T-cell (primary cell): ENCODE results near the gene DGKD. TPM values are rescaled to one million over a fixed set of nuclear protein-coding genes. Genes with fewer than 3 reads are reported as not detected.

Source experiments
- ATAC-seq, 4 experiments: fragments of 200-7000 bp in 3 of 4; fragments of 150-1000 bp in 1 of 4; cut with Tn5 transposase; replicated peaks in 1 of 4; 1 replicate in 3 of 4; 2 replicates in 1 of 4; pipeline ENCODE4 v1.10.0; 2021; ENCODE audit warnings: moderate library complexity in 3 of 4, mild to moderate bottlenecking in 2 of 4, moderate number of reproducible peaks in 1 of 4
- CTCF ChIA-PET, 2 donors: fragments of 300-600 bp; sonication (Branson Sonifier 250); formaldehyde crosslinking; loops; one replicate each; lab custom pipeline; 2022; ENCODE audit warnings: antibody characterized with exemption in 2 of 2; lab: Charles Lee
- POLR2A ChIA-PET, 2 donors: fragments of 300-600 bp; sonication (Branson Sonifier 250); formaldehyde crosslinking; loops; one replicate each; lab custom pipeline; 2022; ENCODE audit warnings: antibody characterized with exemption in 2 of 2; lab: Charles Lee
- DNase-seq, 35 experiments: peaks; one replicate each; pipeline versions ENCODE4 v3.0.0 to v3.0.0-alpha.2; 2013 to 2023
- H3K27ac ChIP-seq: one replicate; pipeline ENCODE4 v1.5.1; 2013; ENCODE audit warnings: low read length
- H3K27me3 ChIP-seq, 2 experiments: replicated peaks in 1 of 2; 1 replicate in 1 of 2; 2 replicates in 1 of 2; pipeline versions ENCODE4 v1.6.1 to v1.7.0; 2013; ENCODE audit warnings: low read length in 1 of 2, mixed read lengths in 1 of 2; ENCODE audit not compliant: control insufficient read depth in 2 of 2, insufficient read depth in 2 of 2; ENCODE audit errors: extremely low read depth in 1 of 2
- H3K36me3 ChIP-seq, 2 donors: 1 replicate in 1 of 2; 2 replicates in 1 of 2; pipeline versions ENCODE4 v1.6.1 to v1.7.0; 2013; ENCODE audit warnings: low read length in 1 of 2; ENCODE audit not compliant: control insufficient read depth in 2 of 2, insufficient read depth in 1 of 2; ENCODE audit errors: extremely low read depth in 1 of 2
- H3K4me1 ChIP-seq, 2 experiments: 1 replicate in 1 of 2; 2 replicates in 1 of 2; pipeline versions ENCODE4 v1.6.1 to v1.7.0; 2013; ENCODE audit warnings: low read length in 2 of 2, mixed read lengths in 1 of 2; ENCODE audit not compliant: insufficient read depth in 2 of 2, control insufficient read depth in 1 of 2; ENCODE audit errors: extremely low read depth in 1 of 2
- H3K4me3 ChIP-seq, 2 donors: 1 replicate in 1 of 2; 2 replicates in 1 of 2; pipeline versions ENCODE4 v1.5.1 to v1.7.0; 2013; ENCODE audit warnings: mild to moderate bottlenecking in 2 of 2, low read length in 1 of 2, moderate library complexity in 1 of 2; ENCODE audit not compliant: control insufficient read depth in 1 of 2; ENCODE audit errors: extremely low read depth in 1 of 2
- H3K9me3 ChIP-seq: 2 replicates; pipeline ENCODE4 v1.7.0; 2013
- H3K27ac Mint-ChIP-seq, 2 donors: one replicate each; pipeline ENCODE4 v1.8.0; 2020 to 2021; ENCODE audit warnings: mild to moderate bottlenecking in 2 of 2, mixed read lengths in 2 of 2
- H3K27me3 Mint-ChIP-seq, 2 donors: one replicate each; pipeline ENCODE4 v1.8.0; 2021 to 2022; ENCODE audit warnings: mixed read lengths in 2 of 2
- H3K36me3 Mint-ChIP-seq: one replicate; pipeline ENCODE4 v1.8.0; 2021; ENCODE audit warnings: mixed read lengths
- H3K4me1 Mint-ChIP-seq, 3 donors: one replicate each; pipeline ENCODE4 v1.8.0; 2020 to 2022; ENCODE audit warnings: mixed read lengths in 3 of 3, mild to moderate bottlenecking in 1 of 3
- H3K4me3 Mint-ChIP-seq, 3 donors: one replicate each; pipeline ENCODE4 v1.8.0; 2020 to 2022; ENCODE audit warnings: mild to moderate bottlenecking in 3 of 3, mixed read lengths in 3 of 3, moderate library complexity in 3 of 3
- H3K9me3 Mint-ChIP-seq, 3 donors: one replicate each; pipeline ENCODE4 v1.8.0; 2020 to 2022; ENCODE audit warnings: mixed read lengths in 3 of 3
- WGBS: methylation state at CpG from one replicate; pipeline ENCODE4 v1.1.5; 2013; ENCODE audit warnings: missing lambda C conversion rate; ENCODE audit not compliant: insufficient coverage; 5-methylcytosine and 5-hydroxymethylcytosine counted together
- total RNA-seq, 35 experiments: library from RNA in 6 of 35; stranded (reverse) in 6 of 35; fragments of 120-200 nt in 1 of 35; gene quantifications; one replicate each; pipeline versions ENCODE4 v1.2.1 to v1.2.4 and lab custom pipeline; 2013 to 2026

Gene DGKD
- total RNA-seq, 5 donors from 2014 or later (not counting 1 experiment from before 2014, with no cell fraction given), result 143 to 254 (median 163) TPM

GRCh38 chr2:233428438-233428837, 74.1 kb downstream of the DGKD start:
- Histone ChIP-seq H3K9me3 (no peaks in the 10 kb centered on the region), H3K4me1 (peaks cover 7 to 43% of the 10 kb centered on the region in 2 experiments), H3K4me3 (no peak overlapping the region), H3K36me3 (peaks cover 0 to 10% of the 10 kb centered on the region in 2 donors), H3K27ac (no peak overlapping the region), H3K27me3 (no peaks in the 10 kb centered on the region)
- peaks cover 80 to 94% (median 85%) of the 10 kb centered on the region in 3 donors for H3K4me1 Mint-ChIP-seq
- H3K27me3 Mint-ChIP-seq, result no peaks in the 10 kb centered on the region
- H3K9me3 Mint-ChIP-seq, result peaks cover 0 to 9% (median 0%) of the 10 kb centered on the region in 3 donors
- WGBS, result 95% methylated on average over 5 of the region's 7 CpGs
- H3K36me3 Mint-ChIP-seq, result peaks cover 41% of the 10 kb centered on the region
- peak overlapping the region in 1 of 2 donors; percentile 34 for H3K27ac Mint-ChIP-seq
- POLR2A ChIA-PET, result no interaction called here
- H3K4me3 Mint-ChIP-seq, result no peak overlapping the region
- DNase-seq (peak in 2 of 35 experiments; percentile 4 to 10), ATAC-seq (no peak)
- CTCF ChIA-PET, result no interaction called here

- WGBS, result 99% methylated on average over 14 of the region's 20 CpGs
- H3K27me3 Mint-ChIP-seq, result no peaks in the 10 kb centered on the region
- Histone ChIP-seq H3K36me3 (peaks cover 0 to 11% of the 10 kb centered on the region in 2 donors), H3K4me1 (peaks cover 7 to 34% of the 10 kb centered on the region in 2 experiments), H3K9me3 (no peaks in the 10 kb centered on the region), H3K27me3 (no peaks in the 10 kb centered on the region), H3K4me3 (no peak overlapping the region), H3K27ac (no peak overlapping the region)
- ChIA-PET POLR2A (no interaction called here), CTCF (interaction anchor here in 1 of 2 donors (0.6 kb wide), 1 partner anchor 19 kb away, joined by 3 read pairs; no protein-coding TSS in a partner anchor)
- peaks cover 71 to 92% (median 81%) of the 10 kb centered on the region in 3 donors for H3K4me1 Mint-ChIP-seq
- H3K36me3 Mint-ChIP-seq, result peaks cover 39% of the 10 kb centered on the region
- peak overlapping the region in 1 of 3 donors; percentile 35 for H3K4me3 Mint-ChIP-seq
- peak in 2 of 35 experiments; percentile 3 to 4 for DNase-seq
- peaks cover 0 to 9% (median 0%) of the 10 kb centered on the region in 3 donors for H3K9me3 Mint-ChIP-seq
- no peak for ATAC-seq
- peak overlapping the region; percentile 36 to 49 for H3K27ac Mint-ChIP-seq
Measured at GRCh38 chr2:233429175-233429897, 75.0 kb downstream of the DGKD start.

- peak overlapping the region in 1 of 3 donors; percentile 35 for H3K4me3 Mint-ChIP-seq
- peaks cover 73 to 91% (median 81%) of the 10 kb centered on the region in 3 donors for H3K4me1 Mint-ChIP-seq
- POLR2A ChIA-PET, result no interaction called here
- no peaks in the 10 kb centered on the region for H3K27me3 ChIP-seq
- no peaks in the 10 kb centered on the region for H3K27me3 Mint-ChIP-seq
- H3K9me3 ChIP-seq, result no peaks in the 10 kb centered on the region
- H3K36me3 Mint-ChIP-seq, result peaks cover 41% of the 10 kb centered on the region
- WGBS, result 100% methylated on average over 1 of the region's 4 CpGs
- H3K4me3 ChIP-seq, result no peak overlapping the region
- peaks cover 7 to 27% of the 10 kb centered on the region in 2 experiments for H3K4me1 ChIP-seq
- DNase-seq, result no peak
- H3K27ac ChIP-seq, result no peak overlapping the region
- peaks cover 0 to 9% (median 0%) of the 10 kb centered on the region in 3 donors for H3K9me3 Mint-ChIP-seq
- H3K27ac Mint-ChIP-seq, result peak overlapping the region; percentile 36 to 49
- CTCF ChIA-PET, result interaction anchor here (0.6 to 1.4 kb wide), 2 partner anchors 13 to 18 kb away, joined by 3 read pairs; no protein-coding TSS in a partner anchor
- H3K36me3 ChIP-seq, result peaks cover 2 to 15% of the 10 kb centered on the region in 2 donors
- no peak for ATAC-seq
Measured at GRCh38 chr2:233430081-233430480, 75.8 kb downstream of the DGKD start.

GRCh38 chr2:233430651-233431050, 76.4 kb downstream of the DGKD start:
- Mint-ChIP-seq H3K4me1 (peaks cover 69 to 86% (median 78%) of the 10 kb centered on the region in 3 donors), H3K27ac (peak overlapping the region in 1 of 2 donors; percentile 52), H3K36me3 (peaks cover 46% of the 10 kb centered on the region)

GRCh38 chr2:233433029-233433428, 78.7 kb downstream of the DGKD start:
- H3K9me3 ChIP-seq, result no peaks in the 10 kb centered on the region
- no peak overlapping the region for H3K4me3 Mint-ChIP-seq
- no peak overlapping the region for H3K4me3 ChIP-seq
- no peaks in the 10 kb centered on the region for H3K27me3 Mint-ChIP-seq
- H3K27ac ChIP-seq, result no peak overlapping the region
- H3K36me3 Mint-ChIP-seq, result peaks cover 45% of the 10 kb centered on the region
- CTCF ChIA-PET, result interaction anchor here in 1 of 2 donors (0.6 kb wide), 2 partner anchors 10 to 1034 kb away, joined by 4 to 5 read pairs; no protein-coding TSS in a partner anchor
- H3K9me3 Mint-ChIP-seq, result no peaks in the 10 kb centered on the region
- H3K27ac Mint-ChIP-seq, result peak overlapping the region; percentile 53 to 79
- WGBS, result no CpG with 5 or more reads among the region's 2 CpGs
- DNase-seq, result no peak
- no peaks in the 10 kb centered on the region for H3K27me3 ChIP-seq
- peaks cover 7 to 17% of the 10 kb centered on the region in 2 experiments for H3K4me1 ChIP-seq
- H3K4me1 Mint-ChIP-seq, result peaks cover 47 to 62% (median 56%) of the 10 kb centered on the region in 3 donors
- no peak for ATAC-seq
- POLR2A ChIA-PET, result no interaction called here
- peaks cover 14 to 39% of the 10 kb centered on the region in 2 donors for H3K36me3 ChIP-seq

More at GRCh38 chr2:233430651-233431050, 76.4 kb downstream of the DGKD start:
- H3K36me3 ChIP-seq, result peaks cover 4 to 20% of the 10 kb centered on the region in 2 donors
- H3K9me3 Mint-ChIP-seq, result peaks cover 0 to 9% (median 0%) of the 10 kb centered on the region in 3 donors
- CTCF ChIA-PET, result interaction anchor here in 1 of 2 donors (1.4 kb wide), 1 partner anchor 12 kb away, joined by 3 read pairs; no protein-coding TSS in a partner anchor
- H3K27me3 ChIP-seq, result no peaks in the 10 kb centered on the region
- no peak overlapping the region for H3K4me3 ChIP-seq
- ATAC-seq (no peak), DNase-seq (no peak)
- no peak overlapping the region for H3K27ac ChIP-seq
- no peaks in the 10 kb centered on the region for H3K27me3 Mint-ChIP-seq
- no CpG with 5 or more reads among the region's 1 CpG for WGBS
- H3K9me3 ChIP-seq, result no peaks in the 10 kb centered on the region
- no peak overlapping the region for H3K4me3 Mint-ChIP-seq
- POLR2A ChIA-PET, result no interaction called here
- H3K4me1 ChIP-seq, result peaks cover 7 to 26% of the 10 kb centered on the region in 2 experiments

GRCh38 chr2:233433794-233434193, 79.5 kb downstream of the DGKD start:
- DNase-seq (no peak), ATAC-seq (no peak)
- Mint-ChIP-seq H3K4me3 (no peak overlapping the region), H3K9me3 (no peaks in the 10 kb centered on the region), H3K36me3 (peaks cover 49% of the 10 kb centered on the region), H3K27ac (peak overlapping the region; percentile 40 to 72), H3K27me3 (no peaks in the 10 kb centered on the region), H3K4me1 (peaks cover 40 to 55% (median 48%) of the 10 kb centered on the region in 3 donors)
- no peaks in the 10 kb centered on the region for H3K27me3 ChIP-seq
- H3K36me3 ChIP-seq, result peaks cover 16 to 46% of the 10 kb centered on the region in 2 donors
- WGBS, result no CpG with 5 or more reads among the region's 1 CpG
- H3K4me1 ChIP-seq, result peaks cover 4 to 10% of the 10 kb centered on the region in 2 experiments
- no peak overlapping the region for H3K4me3 ChIP-seq
- no peak overlapping the region for H3K27ac ChIP-seq
- no peaks in the 10 kb centered on the region for H3K9me3 ChIP-seq
- CTCF ChIA-PET, result interaction anchor here (0.5 to 1.5 kb wide), 2 partner anchors 12 to 77 kb away, joined by 3 to 4 read pairs; no protein-coding TSS in a partner anchor
- POLR2A ChIA-PET, result no interaction called here
